ENCODE data around the gene PHF2.

GRCh38 chr9:93686880-93687236 is 110.5 kb downstream of the PHF2 start:
- TF ChIP-seq ELF4 (IDR thresholded peaks at IDR 0.05): no peak
- no peak for TF ChIP-seq ZNF384 (IDR thresholded peaks at IDR 0.05)
- no peak for TF ChIP-seq BHLHE40 (IDR thresholded peaks at IDR 0.05; ENCODE audit: borderline replicate concordance)
- TF ChIP-seq SUZ12 (IDR thresholded peaks at IDR 0.05): no peak
- no peak for TF ChIP-seq HDGF (IDR thresholded peaks at IDR 0.05; ENCODE audit: borderline replicate concordance)
- TF ChIP-seq FOXM1 (IDR thresholded peaks at IDR 0.05; ENCODE audit: borderline replicate concordance): no peak
- TF ChIP-seq SP1 (IDR thresholded peaks at IDR 0.05): no peak

All from HEK293T (cell line).